ENCODE data around the gene PRSS36. TPM values are rescaled to one million over a fixed set of nuclear protein-coding genes. Genes with fewer than 3 reads are reported as not detected.
A peak's percentile ranks its signal among the peaks of the same experiment; 100 is the strongest.

The PRSS36 gene
- total RNA-seq, 4 donors from 2014 or later = 0.17 to 15.3 (median 3.7) TPM

DNA sequence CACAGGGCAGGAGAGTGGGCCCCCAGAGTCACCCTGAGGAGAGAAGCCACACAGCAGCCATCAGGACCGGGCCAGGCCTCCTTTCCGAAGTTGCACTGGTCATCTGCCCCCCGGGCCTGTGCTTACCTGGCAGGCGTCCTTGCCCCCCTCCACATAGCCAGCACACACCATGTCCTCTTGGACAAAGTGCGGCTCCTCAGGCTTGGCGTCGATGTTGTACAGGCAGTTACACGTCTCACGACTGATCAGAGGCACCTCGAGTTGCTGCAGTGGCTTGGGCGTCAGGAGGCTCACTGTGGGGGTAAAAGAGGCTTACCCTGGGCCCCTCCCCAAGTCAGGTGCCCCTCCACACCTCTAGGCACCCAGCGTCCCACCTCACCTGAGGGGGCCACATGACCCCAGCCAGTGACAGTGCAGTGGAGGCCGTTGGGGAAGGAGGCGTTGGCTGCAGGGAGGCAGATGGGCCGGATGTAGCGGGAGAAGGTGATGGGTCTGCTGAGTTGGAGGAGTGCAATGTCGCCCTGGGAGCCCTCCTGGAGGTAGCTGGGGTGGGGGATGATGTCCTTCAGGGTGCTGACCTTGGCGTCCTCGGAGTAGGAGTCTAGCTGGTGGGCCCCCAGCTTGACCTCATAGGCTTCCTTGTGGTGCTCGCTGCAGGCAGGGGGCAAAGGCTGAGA, 17.4 kb downstream of the PRSS36 start:
- WGBS, 2 donors (ENCODE audit: low coverage in 1 of 2) = 71 to 77% methylated on average over 1 to 7 of the region's 20 CpGs
- peaks cover 0 to 22% (median 3%) of the 10 kb centered on the region in 3 donors for H3K4me1 ChIP-seq
- H3K4me3 ChIP-seq = no peak overlapping the region
- no peak overlapping the region for H3K27ac ChIP-seq
- peaks cover 22% of the 10 kb centered on the region for H3K27me3 ChIP-seq
- no peak for ATAC-seq
- H3K36me3 ChIP-seq = peaks cover 0 to 61% of the 10 kb centered on the region in 2 donors
- TF ChIP-seq, protein P1, sequence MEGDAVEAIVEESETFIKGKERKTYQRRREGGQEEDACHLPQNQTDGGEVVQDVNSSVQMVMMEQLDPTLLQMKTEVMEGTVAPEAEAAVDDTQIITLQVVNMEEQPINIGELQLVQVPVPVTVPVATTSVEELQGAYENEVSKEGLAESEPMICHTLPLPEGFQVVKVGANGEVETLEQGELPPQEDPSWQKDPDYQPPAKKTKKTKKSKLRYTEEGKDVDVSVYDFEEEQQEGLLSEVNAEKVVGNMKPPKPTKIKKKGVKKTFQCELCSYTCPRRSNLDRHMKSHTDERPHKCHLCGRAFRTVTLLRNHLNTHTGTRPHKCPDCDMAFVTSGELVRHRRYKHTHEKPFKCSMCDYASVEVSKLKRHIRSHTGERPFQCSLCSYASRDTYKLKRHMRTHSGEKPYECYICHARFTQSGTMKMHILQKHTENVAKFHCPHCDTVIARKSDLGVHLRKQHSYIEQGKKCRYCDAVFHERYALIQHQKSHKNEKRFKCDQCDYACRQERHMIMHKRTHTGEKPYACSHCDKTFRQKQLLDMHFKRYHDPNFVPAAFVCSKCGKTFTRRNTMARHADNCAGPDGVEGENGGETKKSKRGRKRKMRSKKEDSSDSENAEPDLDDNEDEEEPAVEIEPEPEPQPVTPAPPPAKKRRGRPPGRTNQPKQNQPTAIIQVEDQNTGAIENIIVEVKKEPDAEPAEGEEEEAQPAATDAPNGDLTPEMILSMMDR (IDR thresholded peaks at IDR 0.05) = no peak
- TF ChIP-seq EP300 (IDR thresholded peaks at IDR 0.05) (no peak), POLR2AphosphoS5 (IDR thresholded peaks at IDR 0.05) (no peak), POLR2A (IDR thresholded peaks at IDR 0.05) (no peak)
- H3K9me3 ChIP-seq = no peaks in the 10 kb centered on the region

DNA sequence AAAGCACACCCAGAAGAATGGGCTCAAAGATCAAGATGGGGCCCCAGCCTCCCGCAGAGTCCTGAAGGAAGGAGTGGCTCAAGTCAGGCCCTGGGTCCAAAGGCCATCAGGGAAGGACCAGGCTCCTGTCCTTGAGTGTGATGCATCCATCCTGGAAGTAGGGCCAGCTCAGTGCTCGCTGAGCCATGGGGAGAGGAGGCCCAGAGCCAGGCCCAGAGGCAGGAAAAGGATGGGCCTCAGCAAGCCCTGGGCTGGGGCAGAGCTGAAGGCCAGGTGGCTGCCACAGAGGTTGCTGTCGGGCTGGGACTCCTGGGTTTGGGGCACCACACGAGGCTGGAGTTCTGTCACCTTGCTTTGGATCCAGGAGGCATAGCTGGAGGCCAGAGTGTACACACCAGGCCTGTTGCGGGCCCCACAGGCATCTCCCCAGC, 18.0 kb downstream of the PRSS36 start:
- H3K36me3 ChIP-seq = peaks cover 0 to 67% of the 10 kb centered on the region in 2 donors
- no CpG with 5 or more reads among the region's 5 CpGs for WGBS, 2 donors (ENCODE audit: low coverage in 1 of 2)
- no peak for ATAC-seq

DNA sequence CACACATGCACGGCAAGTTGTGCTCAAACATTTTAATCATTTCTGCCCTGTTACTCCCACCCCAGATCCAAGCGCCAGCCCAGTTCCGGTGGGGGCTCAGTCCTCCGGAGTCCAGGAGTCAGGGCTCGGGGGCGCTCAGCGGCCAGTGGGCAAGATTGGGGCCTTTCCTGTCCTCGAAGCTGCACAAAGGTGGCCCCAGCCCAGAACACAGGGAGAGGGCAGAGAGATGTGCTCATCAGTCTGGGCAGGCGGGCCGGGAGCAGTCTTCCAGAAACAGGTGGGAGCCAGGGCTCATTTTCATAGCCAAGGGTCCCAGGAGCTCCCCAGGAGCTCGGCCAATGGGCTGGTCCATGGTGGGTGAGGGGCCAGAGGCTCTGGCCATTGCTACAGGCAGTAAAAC, 18.4 kb downstream of the PRSS36 start:
- peaks cover 18% of the 10 kb centered on the region for H3K27me3 ChIP-seq
- H3K36me3 ChIP-seq = peaks cover 0 to 72% of the 10 kb centered on the region in 2 donors
- TF ChIP-seq, protein P1 (IDR thresholded peaks at IDR 0.05) = no peak
- TF ChIP-seq POLR2AphosphoS5 (IDR thresholded peaks at IDR 0.05) (no peak), POLR2A (IDR thresholded peaks at IDR 0.05) (no peak), EP300 (IDR thresholded peaks at IDR 0.05) (no peak)
- H3K9me3 ChIP-seq = no peaks in the 10 kb centered on the region
- WGBS, 2 donors (ENCODE audit: low coverage in 1 of 2) = 67% methylated on average over 1 of the region's 11 CpGs; no CpG with 5 or more reads in 1 of the 2 donors
- H3K27ac ChIP-seq = no peak overlapping the region
- ATAC-seq = no peak
- no peak overlapping the region for H3K4me3 ChIP-seq
- peaks cover 0 to 22% (median 3%) of the 10 kb centered on the region in 3 donors for H3K4me1 ChIP-seq

More for the DNA sequence above, 18.0 kb downstream of the PRSS36 start:
- TF ChIP-seq POLR2AphosphoS5 (IDR thresholded peaks at IDR 0.05) = no peak
- TF ChIP-seq, protein P1 (IDR thresholded peaks at IDR 0.05) = no peak
- Histone ChIP-seq H3K27me3 (peaks cover 22% of the 10 kb centered on the region), H3K4me1 (peaks cover 0 to 22% (median 3%) of the 10 kb centered on the region in 3 donors), H3K4me3 (no peak overlapping the region), H3K9me3 (no peaks in the 10 kb centered on the region), H3K27ac (no peak overlapping the region)

DNA sequence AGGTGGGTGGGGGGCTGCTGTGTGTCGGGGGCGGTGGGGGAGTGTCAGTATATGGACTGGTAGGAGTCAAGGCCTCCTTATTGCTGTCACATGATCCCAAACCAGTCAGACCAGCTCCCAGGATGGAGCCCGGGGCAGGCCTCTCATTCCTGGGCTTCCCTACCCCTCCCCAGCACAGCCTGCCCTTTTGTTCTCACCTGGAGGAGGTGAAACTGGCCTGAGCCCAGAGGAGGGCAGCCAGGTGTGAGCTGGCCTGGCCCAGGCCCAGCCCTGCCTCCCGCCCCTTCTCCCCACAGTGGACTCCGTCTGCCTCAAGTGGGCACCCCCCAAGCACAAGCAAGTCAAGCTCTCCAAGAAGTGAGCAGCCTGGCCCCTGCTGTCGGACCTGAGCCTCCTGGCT, 19.0 kb downstream of the PRSS36 start:
- ATAC-seq = no peak
- 65% methylated on average over 2 of the region's 6 CpGs; no CpG with 5 or more reads in 1 of the 2 donors for WGBS, 2 donors (ENCODE audit: low coverage in 1 of 2)
- Histone ChIP-seq H3K4me3 (no peak overlapping the region), H3K27ac (no peak overlapping the region), H3K27me3 (peaks cover 14% of the 10 kb centered on the region), H3K36me3 (peaks cover 0 to 77% of the 10 kb centered on the region in 2 donors), H3K4me1 (peaks cover 0 to 22% (median 3%) of the 10 kb centered on the region in 3 donors), H3K9me3 (no peaks in the 10 kb centered on the region)
- no peak for TF ChIP-seq POLR2AphosphoS5 (IDR thresholded peaks at IDR 0.05)
- TF ChIP-seq, protein P1 (IDR thresholded peaks at IDR 0.05) = no peak

DNA sequence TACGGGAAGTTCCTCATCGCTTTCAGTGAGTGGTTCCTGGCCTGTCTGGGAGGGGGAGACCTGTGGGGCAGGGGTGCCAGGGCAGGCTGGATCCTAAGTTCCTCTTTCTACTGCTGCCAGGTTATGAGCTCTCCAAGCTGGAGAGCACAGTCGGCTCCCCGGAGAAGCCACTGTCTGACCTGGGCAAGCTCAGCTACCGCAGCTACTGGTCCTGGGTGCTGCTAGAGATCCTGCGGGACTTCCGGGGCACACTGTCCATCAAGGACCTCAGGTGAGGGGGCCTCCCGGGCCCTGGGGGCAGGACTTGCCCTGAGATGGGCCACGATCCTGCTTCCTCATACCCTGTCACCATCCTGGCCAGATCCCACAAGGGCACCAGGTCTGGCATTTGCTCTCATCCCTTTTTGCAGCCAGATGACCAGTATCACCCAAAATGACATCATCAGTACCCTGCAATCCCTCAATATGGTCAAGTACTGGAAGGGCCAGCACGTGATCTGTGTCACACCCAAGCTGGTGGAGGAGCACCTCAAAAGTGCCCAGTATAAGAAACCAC, 19.5 kb downstream of the PRSS36 start:
- no peak overlapping the region for H3K4me3 ChIP-seq
- 90% methylated on average over 2 of the region's 10 CpGs; no CpG with 5 or more reads in 1 of the 2 donors for WGBS, 2 donors (ENCODE audit: low coverage in 1 of 2)
- H3K4me1 ChIP-seq = peaks cover 0 to 22% (median 3%) of the 10 kb centered on the region in 3 donors
- ATAC-seq = no peak
- no peak for TF ChIP-seq POLR2A (IDR thresholded peaks at IDR 0.05)
- TF ChIP-seq, protein P1 (IDR thresholded peaks at IDR 0.05) = no peak
- TF ChIP-seq EP300 (IDR thresholded peaks at IDR 0.05) = no peak
- no peak for TF ChIP-seq POLR2AphosphoS5 (IDR thresholded peaks at IDR 0.05)
- H3K9me3 ChIP-seq = no peaks in the 10 kb centered on the region
- H3K36me3 ChIP-seq = peaks cover 0 to 79% of the 10 kb centered on the region in 2 donors
- peak overlapping the region in 3 of 4 donors; percentile 59 to 63 (median 61) for H3K27ac ChIP-seq
- peaks cover 9% of the 10 kb centered on the region for H3K27me3 ChIP-seq
